ENCODE measurements around the gene CDH23. TPM values are rescaled to one million over a fixed set of nuclear protein-coding genes. Genes with fewer than 3 reads are reported as not detected.

CDH23 gene
- total RNA-seq, 1 experiment from 2014 or later, result 2.9 TPM

DNA sequence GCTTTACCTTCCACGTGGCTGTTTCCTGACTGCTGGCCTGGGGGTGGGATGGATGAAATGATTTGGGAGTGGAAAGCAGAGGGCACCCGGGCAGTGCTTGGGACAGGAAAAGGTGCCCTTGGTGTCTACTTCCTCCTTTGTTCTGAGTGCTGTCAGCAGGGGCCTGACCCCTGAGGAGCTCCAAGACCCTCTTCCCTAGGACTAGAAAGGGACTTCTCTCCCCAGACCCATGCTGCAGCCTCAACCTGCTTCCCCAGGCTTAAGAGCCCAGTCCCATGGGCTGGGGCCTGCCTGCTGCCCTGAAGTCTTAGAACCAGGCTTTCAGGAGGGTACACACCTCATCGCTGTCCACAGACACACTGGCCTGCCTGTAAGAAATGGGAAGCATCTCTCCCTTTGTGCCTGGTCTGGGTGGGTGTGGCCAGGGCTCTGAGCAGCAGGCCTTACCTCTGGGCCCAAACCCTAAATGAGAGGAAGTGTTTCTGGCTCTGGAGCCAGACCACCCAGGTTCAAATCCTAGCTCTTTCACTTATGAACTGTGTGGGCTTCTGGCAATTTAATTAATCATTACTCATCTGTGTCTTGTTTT, 12.9 kb downstream of the CDH23 start (continued):
- TF ChIP-seq, protein P1, sequence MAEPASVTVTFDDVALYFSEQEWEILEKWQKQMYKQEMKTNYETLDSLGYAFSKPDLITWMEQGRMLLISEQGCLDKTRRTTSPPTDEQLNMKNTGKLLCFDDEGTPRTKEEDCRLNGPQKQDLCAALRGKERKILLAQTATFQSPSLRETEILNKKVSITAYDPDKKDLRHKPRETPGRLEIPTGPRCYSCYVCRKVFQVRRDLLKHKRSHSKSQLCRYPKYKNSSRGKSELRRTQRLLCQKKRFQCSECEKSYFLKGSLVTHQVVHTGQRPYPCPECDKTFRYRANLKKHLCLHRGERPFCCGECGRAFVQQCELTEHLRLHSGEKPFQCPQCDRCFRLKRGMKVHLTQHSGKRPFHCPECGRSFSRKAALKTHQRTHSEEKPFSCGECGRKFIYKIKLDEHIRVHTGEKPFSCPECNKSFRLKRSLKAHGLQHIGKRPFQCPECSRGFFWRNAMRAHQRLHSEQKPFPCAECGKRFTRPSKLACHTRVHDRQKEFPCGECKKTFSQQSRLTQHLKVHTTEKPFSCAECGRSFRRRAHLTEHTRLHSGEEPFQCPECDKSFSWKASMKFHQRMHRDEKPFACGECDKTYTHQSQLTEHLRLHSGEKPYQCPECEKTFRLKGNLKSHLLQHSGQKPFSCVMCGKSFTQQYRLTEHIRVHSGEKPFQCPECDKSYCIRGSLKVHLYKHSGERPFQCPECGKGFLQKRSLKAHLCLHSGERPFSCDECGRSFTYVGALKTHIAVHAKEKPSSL (CRISPR knock-in tag; conservative IDR thresholded peaks at IDR 0.05), result no peak
- TF ChIP-seq, protein P2, sequence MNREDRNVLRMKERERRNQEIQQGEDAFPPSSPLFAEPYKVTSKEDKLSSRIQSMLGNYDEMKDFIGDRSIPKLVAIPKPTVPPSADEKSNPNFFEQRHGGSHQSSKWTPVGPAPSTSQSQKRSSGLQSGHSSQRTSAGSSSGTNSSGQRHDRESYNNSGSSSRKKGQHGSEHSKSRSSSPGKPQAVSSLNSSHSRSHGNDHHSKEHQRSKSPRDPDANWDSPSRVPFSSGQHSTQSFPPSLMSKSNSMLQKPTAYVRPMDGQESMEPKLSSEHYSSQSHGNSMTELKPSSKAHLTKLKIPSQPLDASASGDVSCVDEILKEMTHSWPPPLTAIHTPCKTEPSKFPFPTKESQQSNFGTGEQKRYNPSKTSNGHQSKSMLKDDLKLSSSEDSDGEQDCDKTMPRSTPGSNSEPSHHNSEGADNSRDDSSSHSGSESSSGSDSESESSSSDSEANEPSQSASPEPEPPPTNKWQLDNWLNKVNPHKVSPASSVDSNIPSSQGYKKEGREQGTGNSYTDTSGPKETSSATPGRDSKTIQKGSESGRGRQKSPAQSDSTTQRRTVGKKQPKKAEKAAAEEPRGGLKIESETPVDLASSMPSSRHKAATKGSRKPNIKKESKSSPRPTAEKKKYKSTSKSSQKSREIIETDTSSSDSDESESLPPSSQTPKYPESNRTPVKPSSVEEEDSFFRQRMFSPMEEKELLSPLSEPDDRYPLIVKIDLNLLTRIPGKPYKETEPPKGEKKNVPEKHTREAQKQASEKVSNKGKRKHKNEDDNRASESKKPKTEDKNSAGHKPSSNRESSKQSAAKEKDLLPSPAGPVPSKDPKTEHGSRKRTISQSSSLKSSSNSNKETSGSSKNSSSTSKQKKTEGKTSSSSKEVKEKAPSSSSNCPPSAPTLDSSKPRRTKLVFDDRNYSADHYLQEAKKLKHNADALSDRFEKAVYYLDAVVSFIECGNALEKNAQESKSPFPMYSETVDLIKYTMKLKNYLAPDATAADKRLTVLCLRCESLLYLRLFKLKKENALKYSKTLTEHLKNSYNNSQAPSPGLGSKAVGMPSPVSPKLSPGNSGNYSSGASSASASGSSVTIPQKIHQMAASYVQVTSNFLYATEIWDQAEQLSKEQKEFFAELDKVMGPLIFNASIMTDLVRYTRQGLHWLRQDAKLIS (CRISPR knock-in tag; IDR thresholded peaks at IDR 0.05; ENCODE audit: borderline replicate concordance), result no peak
- TF ChIP-seq JAZF1 (CRISPR knock-in tag; IDR thresholded peaks at IDR 0.05) (no peak), JUN (CRISPR knock-in tag; IDR thresholded peaks at IDR 0.05) (no peak), ESRRA (CRISPR knock-in tag; IDR thresholded peaks at IDR 0.05; ENCODE audit: borderline replicate concordance) (no peak), EMX1 (CRISPR knock-in tag; IDR thresholded peaks at IDR 0.05) (no peak), IRF2 (CRISPR knock-in tag; IDR thresholded peaks at IDR 0.05; ENCODE audit: borderline replicate concordance, low read depth) (no peak), RELA (CRISPR knock-in tag; IDR thresholded peaks at IDR 0.05; ENCODE audit: borderline replicate concordance) (no peak), ZNF423 (CRISPR knock-in tag; IDR thresholded peaks at IDR 0.05) (no peak)
- TF ChIP-seq, protein P3, sequence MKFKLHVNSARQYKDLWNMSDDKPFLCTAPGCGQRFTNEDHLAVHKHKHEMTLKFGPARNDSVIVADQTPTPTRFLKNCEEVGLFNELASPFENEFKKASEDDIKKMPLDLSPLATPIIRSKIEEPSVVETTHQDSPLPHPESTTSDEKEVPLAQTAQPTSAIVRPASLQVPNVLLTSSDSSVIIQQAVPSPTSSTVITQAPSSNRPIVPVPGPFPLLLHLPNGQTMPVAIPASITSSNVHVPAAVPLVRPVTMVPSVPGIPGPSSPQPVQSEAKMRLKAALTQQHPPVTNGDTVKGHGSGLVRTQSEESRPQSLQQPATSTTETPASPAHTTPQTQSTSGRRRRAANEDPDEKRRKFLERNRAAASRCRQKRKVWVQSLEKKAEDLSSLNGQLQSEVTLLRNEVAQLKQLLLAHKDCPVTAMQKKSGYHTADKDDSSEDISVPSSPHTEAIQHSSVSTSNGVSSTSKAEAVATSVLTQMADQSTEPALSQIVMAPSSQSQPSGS (CRISPR knock-in tag; IDR thresholded peaks at IDR 0.05; ENCODE audit: borderline replicate concordance, low read depth), result no peak
- TF ChIP-seq, protein P4, sequence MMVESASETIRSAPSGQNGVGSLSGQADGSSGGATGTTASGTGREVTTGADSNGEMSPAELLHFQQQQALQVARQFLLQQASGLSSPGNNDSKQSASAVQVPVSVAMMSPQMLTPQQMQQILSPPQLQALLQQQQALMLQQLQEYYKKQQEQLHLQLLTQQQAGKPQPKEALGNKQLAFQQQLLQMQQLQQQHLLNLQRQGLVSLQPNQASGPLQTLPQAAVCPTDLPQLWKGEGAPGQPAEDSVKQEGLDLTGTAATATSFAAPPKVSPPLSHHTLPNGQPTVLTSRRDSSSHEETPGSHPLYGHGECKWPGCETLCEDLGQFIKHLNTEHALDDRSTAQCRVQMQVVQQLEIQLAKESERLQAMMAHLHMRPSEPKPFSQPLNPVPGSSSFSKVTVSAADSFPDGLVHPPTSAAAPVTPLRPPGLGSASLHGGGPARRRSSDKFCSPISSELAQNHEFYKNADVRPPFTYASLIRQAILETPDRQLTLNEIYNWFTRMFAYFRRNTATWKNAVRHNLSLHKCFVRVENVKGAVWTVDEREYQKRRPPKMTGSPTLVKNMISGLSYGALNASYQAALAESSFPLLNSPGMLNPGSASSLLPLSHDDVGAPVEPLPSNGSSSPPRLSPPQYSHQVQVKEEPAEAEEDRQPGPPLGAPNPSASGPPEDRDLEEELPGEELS (CRISPR knock-in tag; IDR thresholded peaks at IDR 0.05), result no peak
- TF ChIP-seq, protein P5, sequence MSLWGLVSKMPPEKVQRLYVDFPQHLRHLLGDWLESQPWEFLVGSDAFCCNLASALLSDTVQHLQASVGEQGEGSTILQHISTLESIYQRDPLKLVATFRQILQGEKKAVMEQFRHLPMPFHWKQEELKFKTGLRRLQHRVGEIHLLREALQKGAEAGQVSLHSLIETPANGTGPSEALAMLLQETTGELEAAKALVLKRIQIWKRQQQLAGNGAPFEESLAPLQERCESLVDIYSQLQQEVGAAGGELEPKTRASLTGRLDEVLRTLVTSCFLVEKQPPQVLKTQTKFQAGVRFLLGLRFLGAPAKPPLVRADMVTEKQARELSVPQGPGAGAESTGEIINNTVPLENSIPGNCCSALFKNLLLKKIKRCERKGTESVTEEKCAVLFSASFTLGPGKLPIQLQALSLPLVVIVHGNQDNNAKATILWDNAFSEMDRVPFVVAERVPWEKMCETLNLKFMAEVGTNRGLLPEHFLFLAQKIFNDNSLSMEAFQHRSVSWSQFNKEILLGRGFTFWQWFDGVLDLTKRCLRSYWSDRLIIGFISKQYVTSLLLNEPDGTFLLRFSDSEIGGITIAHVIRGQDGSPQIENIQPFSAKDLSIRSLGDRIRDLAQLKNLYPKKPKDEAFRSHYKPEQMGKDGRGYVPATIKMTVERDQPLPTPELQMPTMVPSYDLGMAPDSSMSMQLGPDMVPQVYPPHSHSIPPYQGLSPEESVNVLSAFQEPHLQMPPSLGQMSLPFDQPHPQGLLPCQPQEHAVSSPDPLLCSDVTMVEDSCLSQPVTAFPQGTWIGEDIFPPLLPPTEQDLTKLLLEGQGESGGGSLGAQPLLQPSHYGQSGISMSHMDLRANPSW (CRISPR knock-in tag; conservative IDR thresholded peaks at IDR 0.05; ENCODE audit: low read depth), result no peak
- TF ChIP-seq, protein P6, sequence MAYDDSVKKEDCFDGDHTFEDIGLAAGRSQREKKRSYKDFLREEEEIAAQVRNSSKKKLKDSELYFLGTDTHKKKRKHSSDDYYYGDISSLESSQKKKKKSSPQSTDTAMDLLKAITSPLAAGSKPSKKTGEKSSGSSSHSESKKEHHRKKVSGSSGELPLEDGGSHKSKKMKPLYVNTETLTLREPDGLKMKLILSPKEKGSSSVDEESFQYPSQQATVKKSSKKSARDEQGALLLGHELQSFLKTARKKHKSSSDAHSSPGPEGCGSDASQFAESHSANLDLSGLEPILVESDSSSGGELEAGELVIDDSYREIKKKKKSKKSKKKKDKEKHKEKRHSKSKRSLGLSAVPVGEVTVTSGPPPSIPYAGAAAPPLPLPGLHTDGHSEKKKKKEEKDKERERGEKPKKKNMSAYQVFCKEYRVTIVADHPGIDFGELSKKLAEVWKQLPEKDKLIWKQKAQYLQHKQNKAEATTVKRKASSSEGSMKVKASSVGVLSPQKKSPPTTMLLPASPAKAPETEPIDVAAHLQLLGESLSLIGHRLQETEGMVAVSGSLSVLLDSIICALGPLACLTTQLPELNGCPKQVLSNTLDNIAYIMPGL (CRISPR knock-in tag; IDR thresholded peaks at IDR 0.05), result no peak
- TF ChIP-seq, protein P7, sequence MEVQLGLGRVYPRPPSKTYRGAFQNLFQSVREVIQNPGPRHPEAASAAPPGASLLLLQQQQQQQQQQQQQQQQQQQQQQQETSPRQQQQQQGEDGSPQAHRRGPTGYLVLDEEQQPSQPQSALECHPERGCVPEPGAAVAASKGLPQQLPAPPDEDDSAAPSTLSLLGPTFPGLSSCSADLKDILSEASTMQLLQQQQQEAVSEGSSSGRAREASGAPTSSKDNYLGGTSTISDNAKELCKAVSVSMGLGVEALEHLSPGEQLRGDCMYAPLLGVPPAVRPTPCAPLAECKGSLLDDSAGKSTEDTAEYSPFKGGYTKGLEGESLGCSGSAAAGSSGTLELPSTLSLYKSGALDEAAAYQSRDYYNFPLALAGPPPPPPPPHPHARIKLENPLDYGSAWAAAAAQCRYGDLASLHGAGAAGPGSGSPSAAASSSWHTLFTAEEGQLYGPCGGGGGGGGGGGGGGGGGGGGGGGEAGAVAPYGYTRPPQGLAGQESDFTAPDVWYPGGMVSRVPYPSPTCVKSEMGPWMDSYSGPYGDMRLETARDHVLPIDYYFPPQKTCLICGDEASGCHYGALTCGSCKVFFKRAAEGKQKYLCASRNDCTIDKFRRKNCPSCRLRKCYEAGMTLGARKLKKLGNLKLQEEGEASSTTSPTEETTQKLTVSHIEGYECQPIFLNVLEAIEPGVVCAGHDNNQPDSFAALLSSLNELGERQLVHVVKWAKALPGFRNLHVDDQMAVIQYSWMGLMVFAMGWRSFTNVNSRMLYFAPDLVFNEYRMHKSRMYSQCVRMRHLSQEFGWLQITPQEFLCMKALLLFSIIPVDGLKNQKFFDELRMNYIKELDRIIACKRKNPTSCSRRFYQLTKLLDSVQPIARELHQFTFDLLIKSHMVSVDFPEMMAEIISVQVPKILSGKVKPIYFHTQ (CRISPR knock-in tag; IDR thresholded peaks at IDR 0.05), result no peak

All from WTC11 (cell line).